ENCODE measurements around the gene LIN28B.

Gene LIN28B

DNA sequence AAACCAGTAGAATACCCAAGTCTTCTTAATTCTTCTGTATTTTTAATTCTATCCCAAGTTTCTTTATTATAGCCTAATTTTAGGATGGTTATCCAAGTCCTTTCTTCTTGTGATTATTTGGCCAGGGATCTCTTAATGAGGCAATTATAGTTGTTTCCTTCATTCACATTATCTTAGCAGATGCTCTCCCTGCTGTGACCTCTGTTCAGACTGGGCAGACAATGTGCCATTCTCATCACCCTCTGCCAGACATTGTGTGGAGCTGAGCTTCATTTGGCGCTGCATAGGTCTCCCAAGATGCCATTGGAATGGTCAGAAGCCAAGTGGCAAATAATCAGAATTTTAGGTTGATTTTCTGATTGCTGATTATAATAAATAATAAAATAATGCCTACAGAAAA lies 79.4 kb downstream of the LIN28B start:
- no peak for TF ChIP-seq ZFX (IDR thresholded peaks at IDR 0.05; ENCODE audit: borderline replicate concordance)
- TF ChIP-seq, protein P1, sequence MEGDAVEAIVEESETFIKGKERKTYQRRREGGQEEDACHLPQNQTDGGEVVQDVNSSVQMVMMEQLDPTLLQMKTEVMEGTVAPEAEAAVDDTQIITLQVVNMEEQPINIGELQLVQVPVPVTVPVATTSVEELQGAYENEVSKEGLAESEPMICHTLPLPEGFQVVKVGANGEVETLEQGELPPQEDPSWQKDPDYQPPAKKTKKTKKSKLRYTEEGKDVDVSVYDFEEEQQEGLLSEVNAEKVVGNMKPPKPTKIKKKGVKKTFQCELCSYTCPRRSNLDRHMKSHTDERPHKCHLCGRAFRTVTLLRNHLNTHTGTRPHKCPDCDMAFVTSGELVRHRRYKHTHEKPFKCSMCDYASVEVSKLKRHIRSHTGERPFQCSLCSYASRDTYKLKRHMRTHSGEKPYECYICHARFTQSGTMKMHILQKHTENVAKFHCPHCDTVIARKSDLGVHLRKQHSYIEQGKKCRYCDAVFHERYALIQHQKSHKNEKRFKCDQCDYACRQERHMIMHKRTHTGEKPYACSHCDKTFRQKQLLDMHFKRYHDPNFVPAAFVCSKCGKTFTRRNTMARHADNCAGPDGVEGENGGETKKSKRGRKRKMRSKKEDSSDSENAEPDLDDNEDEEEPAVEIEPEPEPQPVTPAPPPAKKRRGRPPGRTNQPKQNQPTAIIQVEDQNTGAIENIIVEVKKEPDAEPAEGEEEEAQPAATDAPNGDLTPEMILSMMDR (IDR thresholded peaks at IDR 0.05): no peak
- H3K27ac ChIP-seq: no peak overlapping the region

DNA sequence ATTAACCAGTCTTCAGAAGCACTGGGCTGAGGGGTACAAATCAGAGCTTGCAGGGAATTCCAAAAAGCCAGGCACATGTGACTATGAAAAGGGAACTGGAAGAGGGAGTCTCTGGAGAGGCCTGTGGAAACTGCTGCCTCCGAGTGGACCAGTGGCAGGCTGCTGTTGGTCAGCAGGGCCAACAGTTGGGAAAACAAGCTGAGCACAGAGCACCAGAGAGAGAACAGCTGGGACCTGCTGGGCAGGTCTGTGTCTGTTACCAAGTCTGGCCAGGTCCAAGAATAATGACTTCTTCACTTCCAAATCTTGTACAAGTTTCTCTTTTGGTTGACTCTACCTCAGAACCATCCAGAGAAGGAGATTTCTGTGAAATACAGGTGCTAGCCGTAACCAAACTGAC lies 81.4 kb downstream of the LIN28B start:
- no peak overlapping the region for H3K27ac ChIP-seq
- TF ChIP-seq, protein P1 (IDR thresholded peaks at IDR 0.05): no peak
- TF ChIP-seq ZFX (IDR thresholded peaks at IDR 0.05; ENCODE audit: borderline replicate concordance): no peak

DNA sequence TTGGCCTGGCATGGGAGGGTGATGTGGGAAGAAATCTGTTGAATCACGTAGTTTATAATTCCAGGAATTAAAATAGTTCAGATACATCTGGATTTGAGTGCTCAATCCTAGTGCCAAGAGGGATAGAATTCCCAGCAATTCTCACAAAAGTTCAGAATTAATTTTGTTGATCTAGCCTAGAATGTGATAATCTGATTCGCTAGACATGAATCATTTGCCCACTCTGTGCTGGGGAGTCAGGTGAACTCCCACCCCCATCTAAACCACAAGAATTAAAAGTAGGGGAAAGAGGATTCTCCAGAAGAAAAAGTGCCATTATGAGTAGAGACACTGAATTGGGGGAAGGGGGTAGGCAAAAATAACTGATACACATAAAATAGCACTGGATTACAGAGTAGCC lies 85.0 kb downstream of the LIN28B start:
- H3K27ac ChIP-seq: no peak overlapping the region
- TF ChIP-seq ZFX (IDR thresholded peaks at IDR 0.05; ENCODE audit: borderline replicate concordance): no peak
- TF ChIP-seq, protein P1 (IDR thresholded peaks at IDR 0.05): no peak

DNA sequence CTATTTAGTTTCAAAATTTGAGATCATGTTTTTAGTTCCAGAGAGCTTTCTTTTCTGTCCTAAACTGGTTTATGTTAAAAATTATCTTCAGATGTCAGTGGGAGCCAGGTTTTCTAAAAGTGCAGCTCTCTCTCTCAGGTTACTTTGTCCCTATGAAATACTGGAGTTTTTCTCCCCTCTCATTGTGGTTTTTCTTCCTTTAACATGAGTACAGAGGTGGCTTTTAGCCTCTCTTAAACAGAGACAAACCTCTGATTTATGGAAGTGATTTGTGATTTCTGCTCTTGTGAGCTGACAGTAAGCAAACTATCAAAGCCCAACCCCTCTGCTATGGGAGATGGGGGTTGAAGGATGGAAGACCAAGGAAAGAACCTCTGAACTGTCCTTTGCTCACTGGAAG lies 85.7 kb downstream of the LIN28B start:
- no peak overlapping the region for H3K27ac ChIP-seq
- no peak for TF ChIP-seq ZFX (IDR thresholded peaks at IDR 0.05; ENCODE audit: borderline replicate concordance)
- TF ChIP-seq, protein P1 (IDR thresholded peaks at IDR 0.05): no peak

DNA sequence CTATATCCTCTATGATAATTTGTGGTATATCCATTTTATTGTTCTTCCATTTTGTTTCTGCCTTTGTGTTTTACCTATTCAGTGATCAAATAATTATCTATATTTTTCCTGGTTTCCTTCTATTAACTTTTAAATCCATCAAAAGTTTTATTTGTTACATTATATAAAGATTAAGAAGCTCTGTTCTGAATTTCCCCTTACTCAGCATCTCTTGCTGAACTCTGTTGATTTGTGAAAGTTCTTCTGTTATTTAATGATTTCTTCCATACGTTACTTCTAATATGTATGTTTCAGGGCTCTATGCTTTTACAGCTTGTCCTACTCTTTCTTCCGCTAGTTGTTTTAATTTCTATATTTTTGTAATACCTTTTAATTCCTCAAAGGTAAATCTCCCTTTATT lies 87.1 kb downstream of the LIN28B start:
- H3K27ac ChIP-seq: no peak overlapping the region
- TF ChIP-seq, protein P1 (IDR thresholded peaks at IDR 0.05): no peak
- TF ChIP-seq ZFX (IDR thresholded peaks at IDR 0.05; ENCODE audit: borderline replicate concordance): no peak

DNA sequence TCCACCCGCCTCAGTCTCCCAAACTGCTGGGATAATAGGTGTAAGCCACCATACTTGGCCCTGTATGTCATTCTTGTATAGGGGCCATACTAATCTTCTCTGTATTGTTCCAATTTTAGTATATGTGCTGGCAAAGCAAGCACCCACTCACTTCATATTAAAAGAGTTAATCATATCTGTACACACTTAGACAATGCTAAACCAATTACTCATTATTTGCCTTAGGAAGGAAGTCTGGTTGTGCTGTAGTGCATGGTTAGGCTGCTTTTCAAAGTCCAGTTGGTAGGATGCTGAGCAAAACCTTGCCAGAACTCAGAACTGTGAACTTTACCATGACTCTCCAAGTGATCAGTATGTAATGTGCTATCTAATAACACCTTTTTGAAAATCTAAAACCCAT lies 88.6 kb downstream of the LIN28B start:
- no peak overlapping the region for H3K27ac ChIP-seq
- no peak for TF ChIP-seq ZFX (IDR thresholded peaks at IDR 0.05; ENCODE audit: borderline replicate concordance)
- TF ChIP-seq, protein P1 (IDR thresholded peaks at IDR 0.05): no peak

DNA sequence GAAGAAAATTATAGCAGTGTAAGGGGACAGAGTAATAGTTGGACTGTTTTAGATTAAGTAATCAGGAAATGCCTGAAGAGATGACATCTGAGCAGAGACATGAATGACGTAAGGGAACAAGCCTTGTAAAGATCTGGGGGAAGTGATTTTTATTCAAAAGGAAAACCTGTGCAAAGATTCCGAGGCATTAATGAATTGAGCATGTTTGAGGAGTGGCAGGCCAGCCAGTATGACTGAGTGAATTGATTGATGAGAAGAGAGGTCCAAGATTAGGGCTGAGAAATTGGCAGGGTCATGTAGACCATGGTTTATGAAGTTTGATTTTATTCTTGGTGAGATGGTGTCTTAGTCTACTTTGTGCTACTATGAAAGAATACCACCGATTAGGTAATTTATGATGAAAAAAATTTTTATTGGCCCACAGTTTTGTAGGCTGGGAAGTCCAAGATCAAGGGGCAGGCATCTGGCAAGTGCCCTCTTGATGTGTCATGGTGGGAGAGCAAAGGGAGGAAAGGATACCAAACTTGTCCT lies 95.1 kb downstream of the LIN28B start:
- H3K27ac ChIP-seq: no peak overlapping the region
- no peak for TF ChIP-seq ZFX (IDR thresholded peaks at IDR 0.05; ENCODE audit: borderline replicate concordance)
- TF ChIP-seq, protein P1 (IDR thresholded peaks at IDR 0.05): no peak
